GM11168 (cell line): ENCODE measurements around the gene CCDC88B.

Source experiments
- in situ Hi-C: fragments of 300-500 bp; cut with MboI; formaldehyde crosslinking; loops from one replicate; pipeline ENCODE4 v1.12.0; 2022; ENCODE audit warnings: low sequenced_read_pairs; ENCODE audit not compliant: unreplicated experiment

The CCDC88B gene, protein sequence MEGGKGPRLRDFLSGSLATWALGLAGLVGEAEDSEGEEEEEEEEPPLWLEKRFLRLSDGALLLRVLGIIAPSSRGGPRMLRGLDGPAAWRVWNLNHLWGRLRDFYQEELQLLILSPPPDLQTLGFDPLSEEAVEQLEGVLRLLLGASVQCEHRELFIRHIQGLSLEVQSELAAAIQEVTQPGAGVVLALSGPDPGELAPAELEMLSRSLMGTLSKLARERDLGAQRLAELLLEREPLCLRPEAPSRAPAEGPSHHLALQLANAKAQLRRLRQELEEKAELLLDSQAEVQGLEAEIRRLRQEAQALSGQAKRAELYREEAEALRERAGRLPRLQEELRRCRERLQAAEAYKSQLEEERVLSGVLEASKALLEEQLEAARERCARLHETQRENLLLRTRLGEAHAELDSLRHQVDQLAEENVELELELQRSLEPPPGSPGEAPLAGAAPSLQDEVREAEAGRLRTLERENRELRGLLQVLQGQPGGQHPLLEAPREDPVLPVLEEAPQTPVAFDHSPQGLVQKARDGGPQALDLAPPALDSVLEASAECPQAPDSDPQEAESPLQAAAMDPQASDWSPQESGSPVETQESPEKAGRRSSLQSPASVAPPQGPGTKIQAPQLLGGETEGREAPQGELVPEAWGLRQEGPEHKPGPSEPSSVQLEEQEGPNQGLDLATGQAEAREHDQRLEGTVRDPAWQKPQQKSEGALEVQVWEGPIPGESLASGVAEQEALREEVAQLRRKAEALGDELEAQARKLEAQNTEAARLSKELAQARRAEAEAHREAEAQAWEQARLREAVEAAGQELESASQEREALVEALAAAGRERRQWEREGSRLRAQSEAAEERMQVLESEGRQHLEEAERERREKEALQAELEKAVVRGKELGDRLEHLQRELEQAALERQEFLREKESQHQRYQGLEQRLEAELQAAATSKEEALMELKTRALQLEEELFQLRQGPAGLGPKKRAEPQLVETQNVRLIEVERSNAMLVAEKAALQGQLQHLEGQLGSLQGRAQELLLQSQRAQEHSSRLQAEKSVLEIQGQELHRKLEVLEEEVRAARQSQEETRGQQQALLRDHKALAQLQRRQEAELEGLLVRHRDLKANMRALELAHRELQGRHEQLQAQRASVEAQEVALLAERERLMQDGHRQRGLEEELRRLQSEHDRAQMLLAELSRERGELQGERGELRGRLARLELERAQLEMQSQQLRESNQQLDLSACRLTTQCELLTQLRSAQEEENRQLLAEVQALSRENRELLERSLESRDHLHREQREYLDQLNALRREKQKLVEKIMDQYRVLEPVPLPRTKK (N-terminal part only)

DNA sequence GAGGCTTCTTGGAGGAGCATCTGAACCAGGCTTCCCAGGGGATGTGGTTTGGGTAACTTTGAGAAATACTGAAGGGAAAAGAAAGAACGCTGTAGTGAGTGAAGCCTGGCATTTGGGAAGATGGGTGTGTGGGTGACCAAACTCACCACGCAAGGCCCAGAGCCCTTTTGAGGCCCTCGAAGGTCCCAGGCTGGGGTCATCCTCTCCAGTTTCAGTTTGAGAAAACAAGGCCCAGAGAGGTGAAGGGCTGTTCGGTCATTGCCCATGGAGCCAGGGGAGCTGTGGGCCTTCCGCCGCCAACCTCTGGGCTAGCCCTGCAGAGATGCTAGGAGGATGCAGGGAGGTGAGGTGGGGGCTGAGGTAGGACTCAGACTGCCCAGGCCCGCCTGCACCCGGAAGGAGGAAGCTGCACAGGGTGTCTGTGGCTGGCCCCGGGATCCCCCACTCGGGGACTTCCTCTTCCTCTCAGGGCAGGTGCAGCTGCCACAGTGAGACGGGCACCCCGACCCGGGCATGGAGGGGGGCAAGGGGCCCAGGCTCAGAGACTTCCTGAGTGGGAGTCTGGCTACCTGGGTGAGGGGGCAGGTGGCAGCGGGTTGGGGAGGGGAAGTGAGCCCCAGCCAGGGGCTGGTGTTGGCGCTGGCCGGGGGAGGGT, at the start of gene CCDC88B:
CCDC88B (plus strand) TSS at position 451 of the 655 bp plus-strand sequence; CDS start at position 514, 63 bp downstream.
- in situ Hi-C loops, result no loop called here

DNA sequence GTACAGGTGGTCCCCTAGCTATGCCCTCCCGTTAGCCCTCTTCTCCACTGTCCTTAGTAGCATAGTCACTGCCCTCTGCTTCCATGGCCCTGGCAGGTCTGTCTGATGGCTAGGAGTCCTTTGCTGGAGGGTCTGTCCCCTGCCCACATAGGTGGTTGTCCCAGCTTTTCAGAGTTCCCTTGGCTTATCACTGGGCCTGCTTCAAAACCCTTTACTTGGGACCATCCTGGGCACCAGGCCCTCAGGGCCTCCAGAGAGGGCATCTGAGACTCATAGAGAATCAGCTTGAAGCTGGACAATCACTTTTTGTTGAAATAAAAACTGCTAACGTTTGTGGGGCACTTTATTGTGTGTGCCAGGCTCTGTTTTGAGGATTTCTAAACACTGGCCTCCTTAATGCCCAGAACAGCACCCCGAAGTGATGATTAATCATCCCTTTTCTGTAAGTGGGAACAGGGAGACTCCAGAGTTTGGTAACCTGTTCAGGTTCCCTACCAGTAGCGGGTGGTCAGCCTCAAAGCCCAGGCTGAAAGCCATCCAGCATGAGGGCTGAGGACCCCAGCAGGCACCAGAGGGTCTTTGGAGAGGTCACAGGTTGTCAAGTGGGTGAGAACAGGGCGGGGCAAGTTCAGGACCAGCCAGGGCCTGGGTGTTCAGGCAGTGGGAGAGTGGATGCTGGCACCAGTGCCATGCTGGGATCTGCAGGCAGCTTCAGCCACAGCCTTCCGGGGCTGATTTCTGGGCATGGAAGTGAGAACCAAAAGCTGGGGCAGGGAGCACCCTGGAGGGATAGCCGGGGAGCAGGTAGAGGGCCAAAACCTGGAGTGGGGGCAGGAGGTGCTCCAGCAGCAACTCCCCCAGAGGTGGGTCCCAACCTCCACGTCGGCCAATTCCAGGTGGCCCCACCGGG, 49.4 kb upstream of the CCDC88B start:
- in situ Hi-C loops, result no loop called here

DNA sequence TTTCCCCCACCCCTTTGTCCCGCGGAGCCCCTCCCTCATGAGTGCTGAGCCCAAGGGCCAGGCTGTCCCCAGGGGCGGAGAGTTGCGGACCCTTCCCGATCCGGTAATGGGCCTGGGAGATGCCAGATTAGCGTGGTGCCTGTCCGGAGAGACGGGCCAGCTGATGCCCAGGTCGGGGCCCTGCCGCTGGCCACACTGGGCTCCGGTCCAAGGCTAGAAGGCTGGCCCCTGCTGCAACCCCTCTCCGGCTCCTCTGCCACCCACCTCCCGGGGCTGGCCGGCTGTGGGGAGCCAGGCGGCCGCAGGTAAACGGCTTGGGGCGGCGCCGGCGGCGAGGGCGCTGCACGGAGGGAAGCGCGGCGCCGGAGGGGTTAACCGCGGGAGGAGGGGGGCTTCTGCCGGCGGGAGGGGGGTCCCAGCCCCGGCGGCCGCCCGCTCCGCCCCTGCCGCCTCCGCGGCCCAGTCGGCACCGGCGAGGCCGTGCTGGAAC, 48.7 kb upstream of the CCDC88B start, which contains the start of gene KCNK4:
KCNK4 (plus strand) TSS at position 41 of the 490 bp plus-strand sequence. CDS start 1,717 bp downstream, outside the sequence.
- in situ Hi-C loops, result no loop called here

DNA sequence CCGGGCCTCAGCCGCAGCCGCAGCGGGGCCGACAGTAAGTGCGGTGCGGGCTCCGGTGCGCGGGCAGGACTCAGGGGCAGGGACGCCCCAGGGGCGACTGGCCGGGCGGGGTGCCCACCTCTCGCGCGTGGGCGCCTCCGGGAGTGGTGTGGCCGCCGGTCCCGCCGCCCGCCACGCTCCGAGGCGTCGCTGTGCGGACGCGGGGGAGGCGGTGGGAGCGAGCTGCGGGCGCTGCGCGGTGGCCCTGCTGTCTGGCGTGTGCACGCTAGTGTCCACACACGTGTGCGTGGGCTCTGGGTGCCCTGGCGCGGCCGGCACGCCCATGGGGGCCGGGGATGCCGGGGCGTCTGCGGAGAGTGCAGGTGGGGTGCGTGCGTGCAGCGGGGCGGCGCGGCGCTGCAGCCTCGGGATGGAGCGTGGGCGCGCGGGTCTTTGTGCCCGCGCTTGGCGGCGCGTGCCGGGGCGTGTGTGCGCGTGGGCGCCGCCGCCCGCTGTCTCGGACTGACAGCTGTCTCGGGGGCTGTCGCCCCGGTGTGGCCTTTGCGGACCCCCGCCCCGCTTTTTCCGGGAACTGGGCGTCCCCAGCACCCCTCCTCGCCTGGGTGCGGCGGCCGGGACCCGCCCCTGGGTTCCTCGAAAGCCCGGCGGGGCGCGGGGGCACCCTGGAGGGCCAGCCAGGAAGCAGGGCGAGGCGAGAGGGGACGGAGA, 48.1 kb upstream of the CCDC88B start:
- in situ Hi-C loops, result no loop called here

DNA sequence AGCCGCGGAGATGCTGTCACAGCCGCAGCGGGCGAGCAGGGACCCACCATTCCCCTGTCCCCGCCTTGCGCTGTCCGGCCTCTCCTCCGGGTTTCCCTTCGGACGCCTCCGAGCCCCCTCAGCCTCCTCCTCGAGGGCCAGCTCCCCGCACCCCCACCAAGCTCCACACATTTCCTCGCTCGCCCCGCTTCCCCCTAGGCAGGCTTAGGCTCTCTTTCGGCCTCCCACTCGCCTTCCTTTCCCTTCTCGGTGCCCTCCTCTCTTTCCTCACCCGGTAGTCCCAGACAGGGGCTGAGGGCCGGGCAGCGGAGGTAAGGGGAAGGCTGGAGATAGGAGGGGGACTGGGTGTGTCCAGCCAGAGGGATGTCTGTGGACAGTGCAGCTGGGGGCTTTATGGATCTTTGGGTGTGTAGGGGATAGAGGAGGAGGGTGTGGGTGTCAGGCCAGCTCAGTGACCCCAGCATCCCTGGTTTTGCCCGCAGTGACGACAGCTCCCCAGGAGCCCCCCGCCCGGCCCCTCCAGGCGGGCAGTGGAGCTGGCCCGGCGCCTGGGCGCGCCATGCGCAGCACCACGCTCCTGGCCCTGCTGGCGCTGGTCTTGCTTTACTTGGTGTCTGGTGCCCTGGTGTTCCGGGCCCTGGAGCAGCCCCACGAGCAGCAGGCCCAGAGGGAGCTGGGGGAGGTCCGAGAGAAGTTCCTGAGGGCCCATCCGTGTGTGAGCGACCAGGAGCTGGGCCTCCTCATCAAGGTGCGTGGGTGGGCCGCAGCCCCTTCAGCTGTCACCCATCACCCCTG, 47.3 kb upstream of the CCDC88B start:
- in situ Hi-C loops, result no loop called here

DNA sequence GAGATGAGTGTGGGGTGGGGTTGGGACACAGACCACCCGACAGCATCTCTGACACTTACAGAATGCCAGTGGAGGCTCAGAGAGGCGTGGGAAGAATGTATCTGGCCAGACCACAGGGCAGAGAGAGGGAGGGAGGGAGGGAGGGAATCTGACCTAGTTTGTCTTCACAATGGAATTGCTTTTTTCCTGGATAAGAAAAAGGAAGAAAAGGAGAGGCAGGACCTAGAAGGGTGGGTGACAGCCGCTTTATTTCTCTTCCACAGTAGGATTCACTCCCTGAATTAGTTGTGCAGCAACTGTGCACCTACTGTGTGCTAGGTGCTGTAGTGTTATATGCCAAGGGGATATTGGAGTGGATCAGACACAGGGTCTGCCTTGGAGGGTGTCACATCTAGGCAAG, 45.2 kb upstream of the CCDC88B start:
- in situ Hi-C loops, result no loop called here

DNA sequence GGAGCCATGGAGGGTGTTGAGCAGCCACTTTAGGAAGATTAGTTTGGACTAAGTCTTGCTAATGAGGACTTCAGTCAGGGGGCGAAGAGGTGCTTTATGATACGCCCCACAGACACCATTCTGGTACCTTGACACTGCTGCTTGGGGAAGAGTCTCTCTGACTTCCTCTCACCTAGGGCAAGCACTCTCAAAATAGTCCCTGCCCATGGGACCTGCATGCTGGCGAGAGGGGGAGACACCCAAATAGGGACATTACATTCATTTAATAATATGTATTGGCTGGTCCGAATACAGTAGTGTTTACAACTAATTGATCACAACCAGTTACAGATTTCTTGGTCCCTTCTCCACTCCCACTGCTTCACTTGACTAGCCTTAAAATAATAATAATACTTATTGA, 44.2 kb upstream of the CCDC88B start:
- in situ Hi-C loops, result no loop called here

DNA sequence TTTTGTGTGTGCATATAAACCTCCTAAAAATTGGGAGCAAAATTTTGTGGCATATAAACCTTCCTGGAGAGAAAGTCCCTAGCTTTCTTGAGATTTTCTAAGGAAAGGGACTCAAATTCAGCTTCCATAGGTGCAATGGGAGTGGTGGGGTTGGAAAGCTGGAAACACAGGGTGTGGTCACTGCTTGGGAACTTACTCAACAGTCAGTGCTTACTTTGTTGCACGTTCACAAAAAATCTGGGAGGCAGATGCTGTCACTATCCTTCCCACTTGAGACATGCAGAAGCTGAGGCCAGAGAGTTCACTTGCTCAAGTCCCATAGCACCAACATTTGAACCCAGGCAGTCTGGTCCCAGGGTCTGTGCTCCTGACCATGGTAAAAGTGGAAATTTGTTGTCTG, 43.8 kb upstream of the CCDC88B start:
- in situ Hi-C loops, result no loop called here

DNA sequence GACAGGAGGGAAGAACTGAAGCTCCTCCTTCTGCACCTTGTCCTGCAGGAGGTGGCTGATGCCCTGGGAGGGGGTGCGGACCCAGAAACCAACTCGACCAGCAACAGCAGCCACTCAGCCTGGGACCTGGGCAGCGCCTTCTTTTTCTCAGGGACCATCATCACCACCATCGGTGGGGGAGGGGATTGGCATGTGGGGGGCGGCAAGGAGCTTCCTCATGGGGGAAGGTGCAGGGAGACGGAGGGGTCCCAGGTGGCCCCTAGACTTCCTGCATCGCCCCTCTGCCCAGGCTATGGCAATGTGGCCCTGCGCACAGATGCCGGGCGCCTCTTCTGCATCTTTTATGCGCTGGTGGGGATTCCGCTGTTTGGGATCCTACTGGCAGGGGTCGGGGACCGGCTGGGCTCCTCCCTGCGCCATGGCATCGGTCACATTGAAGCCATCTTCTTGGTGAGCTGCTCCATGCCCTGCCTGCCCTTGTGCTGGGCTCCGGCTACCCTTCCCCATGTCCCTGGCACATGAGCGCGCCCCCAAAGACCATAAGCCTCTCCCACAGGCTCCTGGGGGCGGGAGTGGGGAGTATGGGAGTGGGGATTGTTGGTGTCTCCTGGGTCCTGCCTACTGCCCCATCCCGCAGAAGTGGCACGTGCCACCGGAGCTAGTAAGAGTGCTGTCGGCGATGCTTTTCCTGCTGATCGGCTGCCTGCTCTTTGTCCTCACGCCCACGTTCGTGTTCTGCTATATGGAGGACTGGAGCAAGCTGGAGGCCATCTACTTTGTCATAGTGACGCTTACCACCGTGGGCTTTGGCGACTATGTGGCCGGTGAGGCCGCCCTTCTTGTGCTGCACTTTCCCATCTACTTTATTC, 42.9 kb upstream of the CCDC88B start:
- in situ Hi-C loops, result no loop called here

DNA sequence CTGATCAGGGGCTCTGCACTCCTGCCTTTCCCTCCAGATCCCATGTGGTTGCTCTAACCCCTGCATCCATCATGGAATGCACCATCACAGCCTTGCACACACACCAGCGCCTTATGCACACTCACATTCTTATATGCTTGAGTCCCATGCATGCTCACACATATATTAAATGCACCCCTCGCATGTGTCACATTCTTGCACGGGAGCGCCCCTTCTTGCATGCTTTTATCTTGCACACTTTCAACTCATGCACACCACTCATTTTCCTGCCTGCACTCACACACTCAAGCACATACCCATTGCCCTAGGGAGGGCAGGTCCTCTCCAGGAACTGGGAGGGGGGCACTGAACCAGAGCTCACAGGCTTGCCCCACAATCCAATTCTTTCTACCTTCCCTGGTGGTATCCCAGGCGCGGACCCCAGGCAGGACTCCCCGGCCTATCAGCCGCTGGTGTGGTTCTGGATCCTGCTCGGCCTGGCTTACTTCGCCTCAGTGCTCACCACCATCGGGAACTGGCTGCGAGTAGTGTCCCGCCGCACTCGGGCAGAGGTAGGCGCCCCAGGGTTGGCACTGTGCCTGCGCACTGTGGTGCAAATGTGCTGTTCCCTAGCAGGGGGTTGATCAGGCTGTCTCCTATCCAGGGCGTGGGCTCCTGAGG, 42.2 kb upstream of the CCDC88B start:
- in situ Hi-C loops, result no loop called here

DNA sequence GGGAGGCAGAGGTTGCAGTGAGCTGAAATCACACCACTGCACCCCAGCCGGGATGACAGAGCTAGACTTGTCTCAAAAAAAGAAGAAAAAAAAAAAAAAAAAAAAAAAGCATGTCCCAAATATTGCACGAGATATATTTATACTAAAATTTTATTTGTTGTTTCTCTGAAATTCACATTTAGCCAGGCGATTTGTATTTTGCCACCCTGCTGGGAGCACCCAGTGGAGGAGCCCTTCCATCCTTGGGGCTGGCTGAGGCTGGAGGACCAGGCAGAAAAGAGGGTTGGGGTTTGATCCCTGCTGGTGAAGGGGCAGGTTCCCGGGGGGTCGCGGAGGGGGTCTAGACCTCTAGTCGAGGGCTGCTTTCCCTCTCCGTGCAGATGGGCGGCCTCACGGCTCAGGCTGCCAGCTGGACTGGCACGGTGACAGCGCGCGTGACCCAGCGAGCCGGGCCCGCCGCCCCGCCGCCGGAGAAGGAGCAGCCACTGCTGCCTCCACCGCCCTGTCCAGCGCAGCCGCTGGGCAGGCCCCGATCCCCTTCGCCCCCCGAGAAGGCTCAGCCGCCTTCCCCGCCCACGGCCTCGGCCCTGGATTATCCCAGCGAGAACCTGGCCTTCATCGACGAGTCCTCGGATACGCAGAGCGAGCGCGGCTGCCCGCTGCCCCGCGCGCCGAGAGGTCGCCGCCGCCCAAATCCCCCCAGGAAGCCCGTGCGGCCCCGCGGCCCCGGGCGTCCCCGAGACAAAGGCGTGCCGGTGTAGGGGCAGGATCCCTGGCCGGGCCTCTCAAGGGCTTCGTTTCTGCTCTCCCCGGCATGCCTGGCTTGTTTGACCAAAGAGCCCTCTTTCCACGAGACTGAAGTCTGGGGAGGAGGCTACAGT, 40.8 kb upstream of the CCDC88B start:
- in situ Hi-C loops, result no loop called here

DNA sequence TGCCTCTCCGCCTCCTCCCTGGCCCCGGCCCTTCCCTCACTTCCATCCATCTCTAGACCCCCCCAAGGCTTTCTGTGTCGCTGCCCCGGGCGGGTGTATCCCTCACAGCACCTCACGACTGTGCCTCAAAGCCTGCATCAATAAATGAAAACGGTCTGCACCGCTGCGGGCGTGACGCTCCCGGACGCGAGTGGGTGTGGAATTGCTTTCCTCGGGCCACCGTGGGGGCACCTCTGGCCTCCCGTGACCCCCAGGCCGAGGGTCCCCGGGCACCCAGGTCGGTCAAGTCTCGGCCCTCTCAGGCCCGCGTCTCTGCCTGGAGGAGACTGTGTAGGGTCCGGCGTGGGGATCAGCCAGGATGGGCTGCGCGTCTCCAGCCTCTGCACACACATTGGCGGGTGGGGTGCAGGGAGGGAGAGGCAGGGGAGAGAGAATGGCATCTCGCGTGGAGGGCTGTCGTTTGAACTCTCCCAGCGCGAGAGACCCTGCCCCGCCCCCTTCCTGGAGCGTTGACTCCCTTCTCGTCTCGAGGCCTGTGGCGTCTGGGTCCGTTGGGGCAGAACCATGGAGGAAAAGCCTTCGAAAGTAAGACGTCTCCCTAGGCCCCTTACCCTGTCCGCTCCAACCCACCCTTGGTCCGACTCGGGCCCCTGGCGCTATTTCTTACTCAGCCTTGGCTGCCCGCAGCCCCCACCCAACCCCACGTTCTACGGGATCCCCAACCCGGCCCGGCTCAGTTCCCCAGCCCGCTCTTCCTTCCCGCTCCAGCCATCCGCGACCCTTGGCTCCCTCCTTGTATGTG, 40.0 kb upstream of the CCDC88B start, which contains the start of gene CATSPERZ:
CATSPERZ (plus strand) TSS at position 512 of the 802 bp plus-strand sequence; CDS start at position 565, 53 bp downstream.
- in situ Hi-C loops, result loop anchor here (10.0 kb wide), 1 partner anchor 105 kb away; no protein-coding TSS in a partner anchor

DNA sequence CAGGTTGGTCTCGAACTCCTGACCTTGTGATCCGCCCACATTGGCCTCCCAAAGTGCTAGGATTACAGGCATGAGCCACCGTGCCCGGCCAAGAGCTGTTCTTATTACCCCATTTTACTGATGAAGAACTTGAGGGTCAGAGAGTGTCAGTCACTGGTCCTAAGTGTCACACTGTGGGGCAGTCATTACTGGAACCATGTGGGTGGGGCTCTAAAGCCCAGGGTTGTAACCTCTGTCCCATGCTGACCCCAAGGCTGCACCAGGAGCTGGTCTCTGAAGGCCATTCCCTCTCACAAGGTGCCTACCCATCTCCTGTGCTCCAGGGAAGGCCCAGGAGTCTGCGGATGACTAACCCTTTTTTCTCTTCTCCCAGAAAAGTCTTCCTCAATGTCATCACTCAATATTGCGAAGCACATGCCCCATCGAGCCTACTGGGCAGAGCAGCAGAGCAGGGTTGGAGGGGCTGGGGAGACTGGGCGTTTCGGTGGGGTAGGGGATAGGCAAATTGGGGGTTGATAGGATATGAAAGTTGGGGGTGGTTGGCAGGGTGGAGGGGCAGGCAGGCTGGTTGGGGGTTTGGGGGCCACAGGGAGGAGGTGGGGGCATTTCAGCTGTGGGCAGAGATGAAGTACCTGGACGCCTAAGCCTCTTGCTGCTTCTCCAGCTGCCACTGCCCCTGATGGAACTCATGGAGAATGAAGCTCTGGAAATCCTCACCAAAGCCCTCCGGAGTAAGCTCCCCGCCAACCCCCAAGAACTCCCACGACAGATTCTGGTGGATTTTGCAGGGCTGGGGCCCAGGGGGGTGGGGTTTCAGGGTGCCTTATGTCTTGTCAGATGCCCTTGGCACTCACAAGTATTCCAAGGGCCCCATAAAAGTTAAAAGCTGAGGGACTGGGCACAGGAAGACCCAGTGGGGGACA, 36.6 kb upstream of the CCDC88B start:
- in situ Hi-C loops, result loop anchor here (10.0 kb wide), 1 partner anchor 109 kb away; no protein-coding TSS in a partner anchor
